Hematopoietic multipotent progenitor cell treated with erythropoietin and hydrocortisone succinate and interleukin-3 and kit ligand, for 17 days (in vitro differentiated cells): Measurements from ENCODE around the gene LGR5.
"Not testable (repeated sequence)": the region's sequence is repeated elsewhere in the genome, so short reads cannot be mapped to it uniquely, and the experiment has no call there.

ENCODE experiments used
- DNase-seq: peaks from one replicate; pipeline ENCODE4 v3.0.0-alpha.2; 2015; ENCODE audit warnings: low spot score

The LGR5 gene

GRCh38 chr12:71474791-71475190, 35.2 kb downstream of the LGR5 start:
- DNase-seq, result no peak

DNA sequence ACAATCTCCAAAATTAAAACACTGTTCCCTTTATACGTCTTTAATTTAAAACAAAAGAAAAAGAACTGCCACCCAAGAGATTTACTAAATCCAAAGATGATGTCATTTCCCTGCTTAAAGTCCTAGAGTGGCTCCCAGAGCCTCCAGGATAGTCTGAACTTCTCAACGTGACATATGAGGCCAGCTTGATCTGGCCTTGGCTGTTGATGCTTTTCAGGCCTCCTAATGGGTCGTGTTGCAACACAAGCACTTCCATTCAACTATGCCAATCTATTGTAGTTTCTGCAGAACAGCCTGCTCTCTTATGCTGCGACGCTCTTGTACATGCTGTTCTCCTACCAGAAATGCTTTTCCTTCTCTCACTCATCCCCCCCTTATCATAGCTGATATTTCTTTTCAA, 35.7 kb downstream of the LGR5 start:
- no peak for DNase-seq

- no peak for DNase-seq
Observed at GRCh38 chr12:71476513-71476912, 36.9 kb downstream of the LGR5 start.

- DNase-seq, result no peak
Observed at GRCh38 chr12:71477609-71478008, 38.0 kb downstream of the LGR5 start.

GRCh38 chr12:71478270-71478669, 38.7 kb downstream of the LGR5 start:
- no peak for DNase-seq

DNA sequence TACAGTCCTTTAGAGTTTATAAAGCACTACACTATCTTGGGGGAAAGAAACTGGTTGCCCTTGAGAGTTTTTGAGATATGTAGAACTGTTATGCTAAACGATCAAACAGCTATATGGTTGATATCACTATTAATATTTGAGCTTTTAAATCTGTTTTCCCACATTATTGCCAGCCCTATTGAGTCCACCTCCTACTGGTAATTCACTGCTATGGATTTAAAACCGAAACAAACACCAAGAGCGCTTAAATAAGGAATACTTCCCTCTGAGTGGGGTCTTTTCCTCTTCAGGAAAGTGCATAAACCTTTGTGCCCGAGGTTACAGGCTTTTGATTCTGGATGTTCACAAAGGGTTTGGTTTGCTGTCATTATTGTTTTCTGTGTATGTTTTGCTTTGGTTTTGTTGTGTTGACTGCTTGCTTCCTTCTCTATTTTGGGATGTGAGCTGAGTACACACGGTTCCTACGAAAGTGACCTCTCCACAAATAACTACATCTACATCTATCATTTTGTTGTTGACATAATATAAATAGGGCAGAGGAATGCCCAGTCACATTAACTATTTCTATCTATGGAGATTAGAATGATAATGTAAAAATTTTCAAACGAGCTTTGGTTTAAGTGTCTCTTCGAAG, 44.8 kb downstream of the LGR5 start:
- no peak for DNase-seq

GRCh38 chr12:71490844-71491243, 51.2 kb downstream of the LGR5 start:
- not testable (repeated sequence) for DNase-seq

GRCh38 chr12:71492604-71493003, 53.0 kb downstream of the LGR5 start:
- no peak for DNase-seq

- DNase-seq, result no peak
Observed at GRCh38 chr12:71499834-71500233, 60.2 kb downstream of the LGR5 start.

GRCh38 chr12:71503579-71504391, 64.2 kb downstream of the LGR5 start:
- no peak for DNase-seq

DNA sequence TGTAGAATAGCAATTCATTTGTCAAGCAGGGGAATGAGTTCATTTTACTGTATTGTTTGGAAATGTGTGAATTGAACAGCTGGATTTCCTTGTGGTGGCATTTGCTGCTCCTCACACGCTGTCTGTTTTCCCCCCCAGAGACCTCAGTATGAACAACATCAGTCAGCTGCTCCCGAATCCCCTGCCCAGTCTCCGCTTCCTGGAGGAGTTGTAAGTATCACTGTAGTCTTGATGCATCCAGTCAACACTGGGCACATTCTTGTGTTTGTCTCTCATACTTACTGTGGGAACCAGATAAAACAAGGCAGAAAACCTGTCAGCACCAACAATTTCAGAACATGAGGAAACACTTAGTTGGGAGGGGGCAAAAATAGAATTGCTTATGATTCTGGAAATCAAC, 64.9 kb downstream of the LGR5 start:
- DNase-seq, result no peak

DNA sequence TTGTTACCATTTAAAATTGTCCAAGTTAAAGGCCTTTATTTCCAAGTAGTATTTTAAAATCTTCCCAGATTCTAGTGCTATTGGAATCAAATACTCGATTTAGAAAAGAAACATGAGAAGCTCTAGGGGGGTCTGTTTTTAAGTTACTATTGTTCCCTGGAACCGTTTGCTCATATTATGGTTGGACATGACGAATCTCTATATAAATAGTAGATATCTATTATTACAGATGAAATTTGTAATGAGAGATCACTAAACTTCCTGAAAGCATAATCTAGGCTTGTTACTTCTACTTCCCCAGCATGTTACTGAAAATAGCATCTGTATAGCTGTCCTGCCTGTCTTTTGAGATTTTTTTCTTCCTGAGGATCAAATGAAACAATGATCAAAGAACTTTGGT, 70.1 kb downstream of the LGR5 start:
- no peak for DNase-seq

- DNase-seq, result no peak
Observed at GRCh38 chr12:71517145-71517846, 77.7 kb downstream of the LGR5 start.

DNA sequence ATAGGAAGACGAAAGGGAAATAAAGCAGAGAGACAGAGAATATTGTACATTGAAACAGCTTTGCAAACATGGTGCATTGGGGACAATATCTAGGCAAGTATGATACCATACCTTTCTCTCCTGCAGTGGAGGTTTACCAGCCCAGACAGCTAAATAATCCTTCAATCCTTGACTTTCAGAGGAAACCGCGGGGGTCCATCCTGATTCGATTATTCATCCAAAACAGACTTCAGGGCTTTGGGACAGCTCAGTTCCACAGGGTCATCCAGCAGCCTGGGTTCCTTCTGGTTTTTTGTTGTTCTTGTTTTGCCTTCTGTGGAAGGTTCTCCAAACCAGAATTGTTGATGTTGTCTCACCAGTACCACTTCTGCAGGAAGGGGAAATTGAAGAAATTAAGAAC, 81.5 kb downstream of the LGR5 start:
- no peak for DNase-seq

- DNase-seq, result no peak
Observed at GRCh38 chr12:71524626-71525025, 85.0 kb downstream of the LGR5 start.

- no peak for DNase-seq
Observed at GRCh38 chr12:71533703-71534102, 94.1 kb downstream of the LGR5 start.

DNA sequence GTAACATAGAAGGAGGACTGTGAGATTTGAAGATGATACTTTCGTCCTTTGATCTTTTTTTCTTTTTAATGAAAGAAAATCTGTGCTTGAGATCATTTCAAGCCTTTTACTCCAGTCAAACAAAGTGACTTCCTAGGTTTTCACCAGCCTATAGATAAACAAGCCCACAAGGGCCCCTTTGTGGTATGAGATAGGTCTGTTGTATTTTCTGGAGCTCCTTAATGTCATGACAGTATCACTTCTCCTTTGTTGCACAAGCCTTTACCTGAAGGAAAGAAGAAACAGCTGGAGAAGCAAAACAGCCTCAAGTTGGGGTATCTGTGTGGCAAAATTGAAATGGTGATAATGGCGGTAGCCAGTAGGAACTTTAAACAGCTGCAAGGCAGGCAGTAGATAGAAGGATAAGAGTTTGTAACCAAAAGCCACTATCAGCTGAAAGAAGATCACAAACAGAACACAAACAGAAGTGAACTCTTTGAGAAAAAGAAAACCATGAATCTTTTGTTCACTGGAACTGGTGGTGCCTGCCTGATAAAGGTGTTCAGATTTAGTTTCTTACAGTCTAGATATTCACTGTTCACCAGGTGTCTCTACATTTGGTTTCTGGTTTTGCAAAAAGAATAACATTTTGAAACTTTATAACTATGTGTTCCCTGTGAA, 96.8 kb downstream of the LGR5 start:
- DNase-seq, result no peak

- no peak for DNase-seq
Observed at GRCh38 chr12:71536939-71537622, 97.5 kb downstream of the LGR5 start.

- no peak for DNase-seq
Observed at GRCh38 chr12:71538807-71539206, 99.2 kb downstream of the LGR5 start.

- DNase-seq, result no peak
Observed at GRCh38 chr12:71541583-71541982, 102.0 kb downstream of the LGR5 start.

DNA sequence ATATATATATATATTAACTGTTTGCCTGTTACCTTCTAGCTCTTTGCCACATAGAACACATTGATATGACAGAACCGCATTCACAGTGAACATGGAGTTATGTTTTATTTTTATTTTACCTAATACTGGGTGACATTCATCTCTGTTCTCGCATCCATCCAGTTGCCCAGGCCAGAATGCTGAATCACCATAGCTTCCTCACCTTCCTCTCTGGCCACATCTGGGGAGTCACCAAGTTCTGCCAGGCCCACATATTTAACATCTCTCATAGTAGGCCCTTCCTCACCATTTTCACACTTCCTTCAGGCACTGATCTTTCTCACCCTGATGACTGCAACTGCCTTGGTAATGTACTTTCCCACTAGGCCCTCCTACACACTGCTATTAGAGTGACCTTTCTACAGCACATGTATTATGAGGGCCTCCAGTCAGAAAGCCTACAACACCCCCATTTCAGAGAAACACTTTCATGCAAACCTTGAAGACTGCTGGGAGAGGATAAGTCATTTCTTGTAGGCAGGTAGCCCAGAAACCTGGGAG, 106.8 kb downstream of the LGR5 start:
- no peak for DNase-seq

DNA sequence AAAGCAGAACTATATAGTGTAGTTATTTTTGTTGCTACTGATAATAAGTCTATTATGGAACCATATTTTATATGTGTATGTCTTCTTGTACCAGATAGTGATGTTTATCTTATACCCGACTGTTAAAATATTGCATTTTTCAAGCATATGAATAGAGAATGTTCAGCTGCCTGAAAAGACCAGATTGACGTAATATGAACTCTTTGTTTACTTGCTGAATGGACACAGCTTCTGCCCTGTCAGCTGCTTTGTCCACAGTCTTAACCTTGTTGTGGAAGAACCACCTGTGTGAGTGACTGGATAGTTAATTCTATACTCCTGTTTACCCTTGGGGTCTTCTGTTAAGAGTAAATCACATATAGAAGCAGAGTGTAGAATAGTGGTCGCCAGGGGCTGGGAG, 109.3 kb downstream of the LGR5 start:
- no peak for DNase-seq
